Body of pancreas (tissue), 4 donors: ENCODE measurements around the gene RP9.
A peak's percentile ranks its signal among the peaks of the same experiment; 100 is the strongest.

ENCODE experiments used
- POLR2A ChIP-seq, 3 donors: fragments of 450-650 bp; IDR thresholded peaks; one replicate each; pipeline ENCODE4 v1.6.1; 2016; ENCODE audit warnings: antibody characterized with exemption in 3 of 3, mild to moderate bottlenecking in 2 of 3
- TF ChIP-seq, protein P1 (sequence below), 7 experiments: fragments of 450-650 bp in 4 of 7; fragments of 200-600 bp in 3 of 7; sonication (generic) in 3 of 7; IDR thresholded peaks; one replicate each; pipeline ENCODE4 v1.5.1; 2016 to 2019; ENCODE audit warnings: antibody characterized with exemption in 7 of 7

DNA sequence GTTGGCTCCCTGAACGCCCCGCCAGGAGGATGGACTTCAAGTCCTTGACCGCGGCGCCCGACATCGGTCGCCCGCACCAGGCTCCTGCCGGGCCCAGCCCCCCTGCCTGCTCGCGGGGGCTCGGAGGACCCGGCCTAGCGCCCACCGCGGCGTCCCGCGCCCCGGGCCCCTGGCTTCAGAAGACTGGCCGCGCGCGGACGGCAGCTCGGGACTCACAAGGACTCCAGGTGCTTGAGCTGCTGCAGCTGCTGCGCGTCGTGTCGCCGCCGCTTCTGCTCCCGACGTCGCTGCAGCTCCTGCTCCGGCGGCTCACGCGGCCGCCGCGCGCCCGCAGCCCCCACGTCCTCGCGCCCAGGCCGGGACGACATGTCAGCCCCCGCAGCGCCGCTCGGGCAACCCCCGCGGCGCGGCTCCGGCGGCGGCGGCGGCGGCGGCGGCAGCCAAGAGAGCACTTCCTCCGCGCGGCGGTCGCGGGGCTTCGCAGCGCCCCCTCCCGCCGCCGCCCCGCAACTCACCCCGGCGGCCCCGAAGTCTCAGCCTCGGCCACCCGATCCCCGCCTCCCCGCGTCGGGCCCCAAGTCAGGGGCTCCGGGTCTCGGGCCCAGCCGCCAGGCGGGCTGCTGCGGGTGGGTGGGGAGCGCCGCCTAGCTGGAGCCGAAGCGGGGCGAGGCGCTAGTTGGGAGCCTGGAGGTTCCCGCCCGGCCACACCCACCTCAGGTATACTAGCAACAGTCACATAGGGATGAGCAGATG is at the start of gene RP9:
- TF ChIP-seq, protein P1, sequence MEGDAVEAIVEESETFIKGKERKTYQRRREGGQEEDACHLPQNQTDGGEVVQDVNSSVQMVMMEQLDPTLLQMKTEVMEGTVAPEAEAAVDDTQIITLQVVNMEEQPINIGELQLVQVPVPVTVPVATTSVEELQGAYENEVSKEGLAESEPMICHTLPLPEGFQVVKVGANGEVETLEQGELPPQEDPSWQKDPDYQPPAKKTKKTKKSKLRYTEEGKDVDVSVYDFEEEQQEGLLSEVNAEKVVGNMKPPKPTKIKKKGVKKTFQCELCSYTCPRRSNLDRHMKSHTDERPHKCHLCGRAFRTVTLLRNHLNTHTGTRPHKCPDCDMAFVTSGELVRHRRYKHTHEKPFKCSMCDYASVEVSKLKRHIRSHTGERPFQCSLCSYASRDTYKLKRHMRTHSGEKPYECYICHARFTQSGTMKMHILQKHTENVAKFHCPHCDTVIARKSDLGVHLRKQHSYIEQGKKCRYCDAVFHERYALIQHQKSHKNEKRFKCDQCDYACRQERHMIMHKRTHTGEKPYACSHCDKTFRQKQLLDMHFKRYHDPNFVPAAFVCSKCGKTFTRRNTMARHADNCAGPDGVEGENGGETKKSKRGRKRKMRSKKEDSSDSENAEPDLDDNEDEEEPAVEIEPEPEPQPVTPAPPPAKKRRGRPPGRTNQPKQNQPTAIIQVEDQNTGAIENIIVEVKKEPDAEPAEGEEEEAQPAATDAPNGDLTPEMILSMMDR (IDR thresholded peaks at IDR 0.05): peak in 6 of 7 experiments; percentile 28 to 89 (median 70)
- peak in 2 of 3 donors; percentile 41 for TF ChIP-seq POLR2A (IDR thresholded peaks at IDR 0.05)
